ENCODE data around the gene DCC.
A peak's percentile ranks its signal among the peaks of the same experiment; 100 is the strongest.

Gene DCC, protein sequence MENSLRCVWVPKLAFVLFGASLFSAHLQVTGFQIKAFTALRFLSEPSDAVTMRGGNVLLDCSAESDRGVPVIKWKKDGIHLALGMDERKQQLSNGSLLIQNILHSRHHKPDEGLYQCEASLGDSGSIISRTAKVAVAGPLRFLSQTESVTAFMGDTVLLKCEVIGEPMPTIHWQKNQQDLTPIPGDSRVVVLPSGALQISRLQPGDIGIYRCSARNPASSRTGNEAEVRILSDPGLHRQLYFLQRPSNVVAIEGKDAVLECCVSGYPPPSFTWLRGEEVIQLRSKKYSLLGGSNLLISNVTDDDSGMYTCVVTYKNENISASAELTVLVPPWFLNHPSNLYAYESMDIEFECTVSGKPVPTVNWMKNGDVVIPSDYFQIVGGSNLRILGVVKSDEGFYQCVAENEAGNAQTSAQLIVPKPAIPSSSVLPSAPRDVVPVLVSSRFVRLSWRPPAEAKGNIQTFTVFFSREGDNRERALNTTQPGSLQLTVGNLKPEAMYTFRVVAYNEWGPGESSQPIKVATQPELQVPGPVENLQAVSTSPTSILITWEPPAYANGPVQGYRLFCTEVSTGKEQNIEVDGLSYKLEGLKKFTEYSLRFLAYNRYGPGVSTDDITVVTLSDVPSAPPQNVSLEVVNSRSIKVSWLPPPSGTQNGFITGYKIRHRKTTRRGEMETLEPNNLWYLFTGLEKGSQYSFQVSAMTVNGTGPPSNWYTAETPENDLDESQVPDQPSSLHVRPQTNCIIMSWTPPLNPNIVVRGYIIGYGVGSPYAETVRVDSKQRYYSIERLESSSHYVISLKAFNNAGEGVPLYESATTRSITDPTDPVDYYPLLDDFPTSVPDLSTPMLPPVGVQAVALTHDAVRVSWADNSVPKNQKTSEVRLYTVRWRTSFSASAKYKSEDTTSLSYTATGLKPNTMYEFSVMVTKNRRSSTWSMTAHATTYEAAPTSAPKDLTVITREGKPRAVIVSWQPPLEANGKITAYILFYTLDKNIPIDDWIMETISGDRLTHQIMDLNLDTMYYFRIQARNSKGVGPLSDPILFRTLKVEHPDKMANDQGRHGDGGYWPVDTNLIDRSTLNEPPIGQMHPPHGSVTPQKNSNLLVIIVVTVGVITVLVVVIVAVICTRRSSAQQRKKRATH (N-terminal part only)

DNA sequence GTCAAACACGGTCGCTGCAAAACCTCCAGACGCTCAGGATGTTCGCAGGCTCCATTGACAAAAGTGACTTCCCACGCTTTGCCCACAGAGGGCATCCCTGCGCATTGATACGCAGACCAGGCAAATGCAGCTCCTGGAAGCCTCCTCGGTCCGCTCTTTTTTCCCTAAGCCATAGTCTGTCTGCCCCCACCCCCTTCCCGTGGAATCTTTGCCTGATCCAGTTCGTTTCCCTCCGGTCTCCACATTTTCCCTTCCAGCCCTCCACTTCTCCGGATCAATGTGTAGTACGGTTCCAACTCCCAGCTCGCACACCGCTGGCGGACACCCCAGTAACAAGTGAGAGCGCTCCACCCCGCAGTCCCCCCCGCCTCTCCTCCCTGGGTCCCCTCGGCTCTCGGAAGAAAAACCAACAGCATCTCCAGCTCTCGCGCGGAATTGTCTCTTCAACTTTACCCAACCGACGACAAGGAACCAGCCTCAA, at the start of gene DCC:
Gene DCC (plus strand): TSS at position 307 of the 481 bp plus-strand sequence. CDS start 591 bp downstream, outside the sequence.
- DNase-seq (ENCODE audit: low spot score) (peak; percentile 68), FAIRE-seq (no peak)

DNA sequence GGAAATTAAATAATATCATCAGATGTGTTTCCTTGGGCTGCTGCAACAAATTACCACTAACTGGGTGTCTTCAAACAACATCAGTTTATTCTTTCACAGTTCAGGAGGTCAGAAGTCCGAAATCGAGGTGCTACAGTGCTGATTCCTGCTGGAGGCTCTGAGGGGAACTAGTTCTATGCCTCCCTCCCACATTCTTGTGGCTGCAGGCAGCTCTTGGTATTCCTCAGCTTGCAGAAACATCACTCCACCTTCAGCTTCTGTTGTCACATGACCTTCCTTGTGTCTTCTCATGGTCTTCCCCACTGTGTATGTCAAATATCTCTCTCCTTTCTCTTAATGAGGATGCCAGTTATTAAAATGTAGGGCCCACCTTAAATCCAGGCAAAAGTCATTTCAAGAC, 29.3 kb upstream of the DCC start:
- no peak for FAIRE-seq
- peak; percentile 4 for DNase-seq (ENCODE audit: low spot score)

DNA sequence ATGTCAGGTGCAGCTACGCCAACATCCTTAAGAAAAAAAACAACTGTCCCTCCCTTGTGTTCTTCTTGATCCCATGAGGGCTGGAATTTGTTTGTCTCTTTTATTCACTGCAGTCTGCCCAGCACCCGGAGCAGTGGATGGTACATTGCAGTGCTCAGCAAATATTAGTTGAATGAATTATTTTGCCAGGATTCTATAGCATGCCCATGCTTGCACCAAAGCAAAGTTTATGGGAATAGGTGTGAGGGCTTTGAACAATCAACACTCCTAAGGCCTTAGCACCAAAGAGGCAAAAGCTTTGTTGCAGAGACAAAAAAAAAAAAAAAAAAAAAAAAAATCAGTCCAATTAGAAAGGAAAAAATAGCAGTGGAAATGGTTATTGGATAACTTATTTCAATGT, 28.7 kb upstream of the DCC start:
- FAIRE-seq (no peak), DNase-seq (ENCODE audit: low spot score) (no peak)

DNA sequence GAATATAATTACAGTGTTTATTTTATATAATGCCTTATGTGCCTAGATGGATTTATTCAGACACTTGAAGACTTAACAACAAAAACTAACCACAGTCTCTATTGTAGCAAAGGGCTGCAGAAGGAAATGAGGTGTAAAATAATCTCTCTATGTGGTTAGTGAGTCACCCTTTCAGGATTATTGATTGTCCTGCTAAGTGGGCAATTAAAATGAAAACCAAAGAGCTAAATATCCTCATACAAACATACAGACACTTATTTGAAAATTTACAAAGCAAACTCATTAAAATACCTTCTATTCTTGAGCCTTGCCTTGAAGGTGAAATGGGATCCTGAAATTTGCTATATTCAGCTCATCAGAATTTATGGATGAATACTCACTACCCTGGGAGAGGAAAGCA, 27.7 kb upstream of the DCC start:
- DNase-seq (ENCODE audit: low spot score) (no peak), FAIRE-seq (no peak)

DNA sequence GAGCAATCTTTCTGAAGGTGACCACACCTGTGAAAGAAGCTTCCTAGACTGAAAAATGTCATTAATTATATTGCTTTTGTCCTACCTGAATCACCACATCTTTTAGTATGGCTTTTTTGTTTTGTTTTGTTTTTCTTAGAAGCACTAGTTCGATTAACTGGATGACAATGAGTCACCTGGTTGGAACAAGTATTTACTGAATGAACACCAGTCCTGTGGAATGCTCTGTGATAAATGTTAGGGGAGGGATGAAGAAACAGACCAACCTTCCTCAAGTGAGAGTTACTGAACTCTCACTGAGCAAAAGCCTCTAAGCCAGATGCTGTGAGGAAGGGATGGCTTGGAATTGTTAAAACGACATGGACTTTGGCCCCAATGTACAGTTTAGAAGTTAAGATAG, 26.8 kb upstream of the DCC start:
- DNase-seq (ENCODE audit: low spot score) (peak; percentile 7), FAIRE-seq (no peak)

DNA sequence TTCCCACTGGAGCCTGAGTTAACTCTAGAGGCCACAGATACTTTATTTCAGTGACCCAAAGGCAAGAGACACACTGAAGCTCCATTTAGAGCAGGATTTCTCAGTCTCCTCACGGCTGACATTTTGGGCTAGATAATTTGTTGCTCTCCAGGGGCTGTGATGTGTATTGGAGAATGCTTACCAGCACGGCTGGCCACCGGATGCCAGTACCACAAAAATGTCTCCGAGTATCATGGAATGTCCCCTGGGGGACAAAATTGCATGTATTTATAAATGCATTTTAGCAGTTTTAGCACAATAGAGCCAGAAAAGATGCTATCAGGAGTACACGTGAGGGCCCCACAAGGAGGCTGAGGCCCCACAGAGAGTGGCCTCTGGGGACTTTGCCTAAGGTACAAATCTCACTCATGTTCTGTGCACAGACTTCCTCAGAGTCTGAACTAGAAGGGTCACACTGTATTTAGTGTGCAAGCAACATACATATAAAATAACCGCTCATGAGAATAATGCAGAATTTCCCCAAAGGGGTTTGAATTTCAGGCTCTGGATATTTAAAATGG, 20.5 kb upstream of the DCC start:
- FAIRE-seq (no peak), DNase-seq (ENCODE audit: low spot score) (no peak)

DNA sequence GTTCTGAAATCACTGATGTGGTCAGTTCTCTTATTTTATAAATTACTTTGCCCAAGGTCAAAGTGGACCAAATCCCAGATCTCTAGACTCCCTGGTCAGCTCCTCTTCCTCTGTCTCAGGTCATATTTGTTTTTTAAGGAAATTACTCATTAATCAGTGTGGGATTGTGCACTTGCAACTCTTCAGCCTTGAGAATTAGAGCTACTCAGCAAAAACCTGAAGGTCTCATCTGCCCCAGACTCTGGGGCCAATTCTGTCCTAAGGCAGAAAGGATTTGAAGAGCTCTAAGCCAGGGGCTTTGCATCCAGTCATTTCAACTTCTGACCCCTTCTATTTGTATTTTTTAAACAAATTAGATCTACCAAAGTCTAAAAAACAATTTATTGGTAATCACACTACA, 17.7 kb upstream of the DCC start:
- no peak for DNase-seq (ENCODE audit: low spot score)

DNA sequence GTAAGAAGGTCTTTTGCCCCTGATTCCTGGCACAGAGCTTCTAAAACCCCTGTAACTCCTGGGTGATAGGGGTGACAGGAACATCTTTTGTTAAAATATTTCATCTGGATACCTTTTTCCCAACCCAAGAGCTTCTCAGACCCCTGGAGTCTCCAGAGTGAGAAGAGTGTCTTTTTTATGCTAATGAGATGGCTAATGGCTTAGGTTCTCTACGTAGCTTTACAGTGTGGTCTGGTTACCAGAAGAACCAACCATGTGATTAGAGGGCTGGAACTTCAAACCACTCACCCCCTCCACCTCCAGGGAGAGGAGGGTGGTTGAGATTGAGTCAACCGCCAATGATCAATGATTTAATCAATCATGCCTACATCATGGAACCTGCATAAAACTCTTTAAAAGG, 16.2 kb upstream of the DCC start:
- DNase-seq (ENCODE audit: low spot score) = no peak
- FAIRE-seq = no peak

More for the DNA sequence above, 17.7 kb upstream of the DCC start:
- FAIRE-seq = no peak

DNA sequence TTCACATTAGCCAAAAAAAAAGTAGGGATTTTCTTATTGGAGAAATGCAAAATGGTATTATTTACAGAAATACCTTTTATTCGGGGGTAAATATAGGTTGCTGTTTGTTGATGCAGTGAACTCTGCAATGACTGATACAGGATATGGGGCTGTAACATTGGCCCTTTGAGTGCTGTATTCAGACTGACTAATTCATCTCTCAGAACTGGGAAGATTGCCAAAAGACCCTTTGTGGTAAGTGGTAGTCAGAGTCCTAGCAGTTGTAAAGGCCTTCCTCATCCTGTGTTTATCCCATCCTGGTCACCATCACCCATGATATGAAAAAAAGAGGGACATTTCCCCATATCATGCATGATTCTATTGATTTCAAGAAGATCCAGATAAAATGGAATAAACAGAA, 14.0 kb upstream of the DCC start:
- no peak for FAIRE-seq
- DNase-seq (ENCODE audit: low spot score) = no peak

DNA sequence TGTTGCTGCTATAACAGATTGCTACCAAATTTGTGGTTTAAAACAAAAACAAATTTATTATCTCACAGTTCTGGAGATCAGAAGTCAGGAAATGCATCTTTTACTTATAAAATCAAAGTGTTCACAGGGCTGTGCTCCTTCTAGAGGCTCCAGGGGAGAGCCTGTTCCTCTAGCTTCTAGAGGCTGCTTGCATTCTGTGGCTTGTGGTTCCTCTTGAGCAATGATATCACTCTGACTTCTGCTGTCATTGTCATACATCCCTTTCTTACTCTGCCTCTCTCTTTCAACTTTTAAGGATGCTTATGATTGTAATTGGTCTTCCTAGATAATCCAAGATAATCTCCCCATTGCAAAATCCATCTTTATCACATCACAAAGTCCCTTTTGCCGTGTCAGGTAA, 6.1 kb upstream of the DCC start:
- DNase-seq (ENCODE audit: low spot score) (no peak), FAIRE-seq (no peak)

DNA sequence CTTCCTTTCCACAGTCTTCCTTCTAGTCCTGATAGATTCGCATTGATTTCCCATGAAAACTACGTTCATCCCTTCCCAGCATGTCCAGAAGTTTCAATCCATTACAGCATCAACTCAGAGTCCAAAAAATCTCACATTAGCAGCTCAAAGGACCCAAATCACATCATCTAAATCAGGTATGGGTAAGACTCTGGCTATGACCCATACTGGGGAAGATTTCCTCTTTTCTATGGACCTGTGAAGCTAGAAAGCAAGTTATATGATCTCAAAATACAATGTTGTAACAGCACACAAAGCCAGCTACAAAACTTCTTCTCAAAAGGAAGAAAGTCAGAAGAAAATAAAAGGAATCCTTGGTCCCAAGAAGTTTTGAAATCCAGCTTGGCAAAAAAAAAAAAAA, 5.7 kb upstream of the DCC start:
- FAIRE-seq = no peak
- DNase-seq (ENCODE audit: low spot score) = no peak

DNA sequence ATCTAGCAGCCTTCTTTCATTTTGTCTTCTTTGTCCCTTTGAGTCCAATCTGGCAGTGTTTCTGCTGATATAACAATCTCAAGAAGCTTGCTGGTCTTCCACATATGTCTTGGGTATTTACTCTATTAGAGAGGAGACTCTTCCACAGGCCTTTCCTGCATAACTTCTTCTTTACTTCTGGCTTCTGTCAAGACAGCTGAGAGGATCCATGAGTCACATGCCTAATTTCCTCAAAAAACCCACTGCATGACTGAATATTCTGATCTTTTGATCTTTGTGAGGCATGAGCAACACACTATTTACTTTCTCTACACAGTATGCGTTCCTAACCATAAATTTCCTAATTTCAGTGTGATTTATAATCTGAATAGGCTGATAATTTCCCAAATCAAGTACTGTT, 5.1 kb upstream of the DCC start:
- no peak for DNase-seq (ENCODE audit: low spot score)
- FAIRE-seq = no peak

DNA sequence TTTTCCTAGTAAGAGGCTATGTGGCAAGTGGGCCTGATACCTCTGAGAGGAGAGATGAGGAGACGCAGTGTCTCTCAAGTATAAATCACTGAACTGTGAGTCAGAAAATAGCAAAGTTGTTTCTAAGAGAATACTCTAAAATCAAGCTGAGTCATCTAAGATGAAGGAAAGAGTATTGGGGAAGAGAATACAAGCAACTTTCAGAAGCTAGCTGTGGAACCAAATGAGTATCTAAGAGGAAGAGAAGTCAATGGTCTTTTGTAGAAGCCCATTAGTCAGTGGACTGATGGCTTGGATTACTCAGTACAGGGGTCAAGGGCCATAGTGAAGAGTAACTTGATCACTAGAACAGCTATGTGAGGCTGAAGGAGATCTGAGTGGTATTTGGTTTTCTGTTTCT, 2.7 kb upstream of the DCC start:
- DNase-seq (ENCODE audit: low spot score) (no peak), FAIRE-seq (no peak)

DNA sequence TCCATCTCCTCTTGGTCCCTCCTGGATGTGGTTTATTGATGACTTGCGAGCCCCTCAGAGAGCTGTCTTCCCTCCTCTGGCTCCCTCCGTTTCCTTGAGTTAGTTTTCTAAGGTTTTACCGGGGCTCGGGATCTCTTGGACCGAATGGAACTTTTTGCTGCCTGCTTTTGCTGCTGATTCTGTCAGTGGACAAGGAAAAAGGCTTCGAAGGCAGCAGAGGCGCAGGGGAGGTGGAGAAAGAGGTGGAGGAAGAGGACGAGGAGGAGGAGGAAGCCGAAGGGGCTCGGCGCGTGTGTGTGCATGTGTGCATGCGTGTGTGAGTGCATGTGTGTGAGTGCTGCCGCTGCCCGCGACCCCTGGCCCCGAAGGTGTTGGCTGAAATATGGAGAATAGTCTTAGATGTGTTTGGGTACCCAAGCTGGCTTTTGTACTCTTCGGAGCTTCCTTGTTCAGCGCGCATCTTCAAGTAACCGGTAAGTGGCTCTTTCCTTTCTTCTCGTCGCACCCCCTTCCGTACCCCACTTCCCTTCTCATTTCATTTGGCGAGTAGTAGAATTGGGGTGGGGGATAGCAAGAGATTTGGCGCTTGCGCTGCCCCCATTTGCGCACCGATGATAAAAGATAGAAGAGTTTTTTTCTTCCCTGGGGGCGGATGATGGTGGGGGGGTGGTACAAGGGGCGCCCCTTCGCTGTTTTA, 557 bp downstream of the DCC start:
- FAIRE-seq = no peak
- peak; percentile 8 for DNase-seq (ENCODE audit: low spot score)

DNA sequence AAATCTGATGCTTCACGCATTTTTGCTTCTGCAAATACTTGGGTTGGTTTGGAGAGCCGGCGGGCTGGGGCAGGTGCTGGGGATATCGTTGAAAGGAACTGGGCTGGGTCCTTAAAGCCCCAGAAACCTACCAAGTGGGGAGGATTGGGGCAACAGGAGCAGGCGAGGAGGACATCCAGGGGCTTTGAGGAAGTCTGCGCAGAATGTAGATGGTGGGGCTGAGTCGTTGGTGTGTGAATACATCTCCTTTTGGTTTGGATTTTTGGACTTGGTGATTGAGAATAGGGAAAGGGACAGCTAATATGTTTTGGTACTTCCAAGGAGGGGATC, 1.1 kb downstream of the DCC start:
- no peak for DNase-seq (ENCODE audit: low spot score)
- no peak for FAIRE-seq

DNA sequence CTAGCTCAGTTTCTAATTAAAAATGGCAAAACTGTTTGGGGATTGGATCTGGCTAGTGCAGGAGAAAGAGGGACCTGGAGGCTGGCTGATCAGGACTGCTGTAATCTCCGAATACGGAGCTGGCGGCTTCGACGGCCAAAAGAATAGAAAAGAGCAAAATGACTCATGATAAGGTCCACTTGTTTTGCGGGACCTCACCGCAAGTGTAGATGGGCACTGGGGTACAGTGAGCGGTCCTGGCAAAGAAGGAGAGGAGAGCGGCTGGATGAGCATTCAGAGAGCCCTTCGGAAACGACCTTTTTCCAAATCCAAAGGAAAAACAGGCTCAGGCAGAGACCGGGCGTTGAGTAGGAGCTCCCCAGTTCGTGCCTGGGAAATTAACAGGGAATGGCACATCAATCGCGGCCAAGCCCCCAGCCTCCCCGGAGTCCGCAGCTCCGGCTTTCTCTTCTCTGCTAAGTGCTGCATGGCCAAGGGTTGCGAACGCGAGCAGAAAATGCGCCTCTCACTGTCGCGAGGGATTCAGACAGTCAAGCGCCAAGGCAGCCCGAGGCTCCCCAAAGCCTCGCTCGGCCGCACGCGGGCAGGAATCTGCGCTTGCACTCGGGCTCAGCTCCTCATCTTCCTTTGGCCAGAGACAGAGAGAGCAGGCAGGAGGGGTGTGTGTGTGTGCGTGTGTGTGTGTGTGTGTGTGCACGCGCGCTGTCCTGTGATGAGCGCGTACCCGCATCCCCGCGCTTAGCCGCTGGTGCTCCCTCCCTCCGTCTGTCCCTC, 1.8 kb downstream of the DCC start:
- no peak for FAIRE-seq
- no peak for DNase-seq (ENCODE audit: low spot score)

DNA sequence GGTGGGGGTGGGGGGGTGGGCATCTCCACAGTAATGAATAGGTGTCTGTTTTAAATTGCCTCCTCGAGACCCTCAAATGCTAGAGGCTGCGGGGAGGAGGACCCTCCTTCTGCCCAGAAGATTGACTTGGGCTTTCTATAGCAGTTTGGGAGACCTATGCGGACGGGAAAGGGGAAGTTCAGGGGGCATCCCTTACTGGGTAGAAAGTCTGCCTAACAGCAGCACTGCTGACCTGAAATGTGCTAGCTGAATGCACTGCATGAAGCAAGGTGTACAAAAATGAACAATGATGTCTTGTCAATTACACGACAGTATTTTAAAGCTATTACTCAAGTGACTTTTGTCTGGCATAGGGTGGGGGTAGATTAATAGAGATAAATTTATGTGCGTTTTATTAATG, 2.5 kb downstream of the DCC start:
- FAIRE-seq (no peak), DNase-seq (ENCODE audit: low spot score) (no peak)

DNA sequence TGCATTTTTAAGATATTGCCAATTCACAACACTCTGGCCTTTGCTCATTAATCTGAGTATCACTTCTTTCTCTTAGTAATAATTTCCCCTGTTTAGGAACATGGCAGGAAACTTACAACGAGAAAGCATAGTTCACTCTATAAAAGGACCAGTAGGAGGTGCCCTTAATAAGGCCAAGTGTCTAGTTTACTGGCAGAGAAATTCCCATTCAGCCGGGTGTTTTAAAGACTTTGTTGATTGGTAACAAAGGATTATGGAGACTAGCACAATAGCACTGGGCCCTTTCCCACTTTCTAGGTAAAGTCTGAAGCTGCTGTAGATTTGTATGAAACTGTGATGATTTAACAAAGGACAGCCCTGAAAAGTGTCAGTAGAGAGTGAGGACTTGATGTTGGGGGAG, 3.1 kb downstream of the DCC start:
- DNase-seq (ENCODE audit: low spot score) (no peak), FAIRE-seq (no peak)

DNA sequence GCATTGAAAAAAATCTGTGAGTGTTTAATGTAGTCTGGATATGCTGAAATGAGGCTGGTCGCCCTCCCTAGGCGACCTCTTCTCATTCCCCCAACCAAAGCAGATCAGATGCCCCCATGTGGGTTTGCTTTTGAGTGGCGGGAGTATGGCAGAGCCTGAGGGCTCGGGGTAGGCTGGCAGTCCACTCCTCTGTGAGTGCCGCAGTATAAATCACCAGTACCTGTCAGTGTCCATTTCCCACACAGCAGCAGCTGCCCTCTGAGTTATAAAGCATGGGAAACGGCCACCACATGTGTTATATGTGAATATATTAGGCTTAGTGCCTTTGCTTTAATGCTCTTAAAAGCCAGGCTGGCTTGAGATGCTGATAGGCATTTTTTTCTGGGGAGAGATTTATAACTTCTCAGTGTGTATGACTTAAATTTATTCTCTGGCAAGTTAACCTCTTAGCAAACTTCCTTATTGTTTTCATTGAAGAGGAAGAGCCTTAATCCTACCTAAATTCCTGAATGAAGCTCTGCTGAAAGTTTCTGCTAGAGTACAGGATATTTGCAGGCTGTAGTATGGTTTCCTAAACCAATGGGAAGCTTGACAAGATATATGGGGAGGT, 3.8 kb downstream of the DCC start:
- no peak for FAIRE-seq
- no peak for DNase-seq (ENCODE audit: low spot score)

DNA sequence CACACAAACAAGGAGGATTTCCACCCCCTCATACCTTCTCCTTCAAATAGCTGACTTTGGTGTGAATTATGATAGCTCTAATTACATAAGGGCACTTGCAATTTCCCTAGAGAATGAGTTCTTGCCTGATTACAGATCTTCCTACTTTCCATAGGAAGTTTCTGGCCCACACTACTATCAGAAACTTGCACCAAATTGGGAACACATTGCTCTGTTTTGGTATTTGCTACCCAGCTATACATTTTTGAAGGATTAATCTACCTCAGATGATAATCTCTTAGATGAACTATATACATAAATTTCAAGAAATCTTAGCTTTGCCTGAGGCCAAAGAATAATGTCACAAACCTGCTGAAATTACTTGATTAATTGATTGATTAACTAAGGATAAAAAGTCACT, 4.9 kb downstream of the DCC start:
- FAIRE-seq (no peak), DNase-seq (ENCODE audit: low spot score) (no peak)
